H1 (cell line): ENCODE measurements around the gene PTCH2. TPM values are rescaled to one million over a fixed set of nuclear protein-coding genes. Genes with fewer than 3 reads are reported as not detected.

Source experiments
- CTCF ChIA-PET: fragments of 300-600 bp; sonication (Branson Sonifier 250); formaldehyde crosslinking; loops from one replicate; lab custom pipeline; 2021; ENCODE audit not compliant: partially characterized antibody; lab: Charles Lee
- POLR2A ChIA-PET: fragments of 300-600 bp; sonication (Branson Sonifier 250); formaldehyde crosslinking; loops from one replicate; lab custom pipeline; 2021; ENCODE audit warnings: inconsistent platforms; ENCODE audit not compliant: partially characterized antibody; lab: Charles Lee
- DNase-seq, 2 experiments: peaks; one replicate each; pipeline versions ENCODE4 v3.0.0 to v3.0.0-alpha.2; 2010 to 2022; ENCODE audit warnings: low spot score in 2 of 2, low read depth in 1 of 2, mixed read lengths in 1 of 2
- FAIRE-seq: peaks from 2 replicates; lab custom pipeline; 2011; peaks lifted over from hg19 to GRCh38; lab: Jason Lieb, UNC
- H2AFZ ChIP-seq: 2 replicates; pipeline ENCODE4 v1.8.1; 2012; ENCODE audit warnings: low read length, inconsistent platforms
- H2AK5ac ChIP-seq: 2 replicates; pipeline ENCODE4 v1.6.1; 2013; ENCODE audit warnings: low read depth, low read length
- H2BK120ac ChIP-seq: replicated peaks from 2 replicates; pipeline ENCODE3; 2013; ENCODE audit warnings: low read depth, low read length, inconsistent platforms
- H2BK12ac ChIP-seq: 2 replicates; pipeline ENCODE4 v1.6.1; 2013; ENCODE audit warnings: low read depth, low read length
- H2BK15ac ChIP-seq: 2 replicates; pipeline ENCODE4 v1.6.1; 2013; ENCODE audit warnings: low read length
- H2BK20ac ChIP-seq: 2 replicates; pipeline ENCODE4 v1.6.1; 2013; ENCODE audit warnings: low read length
- H2BK5ac ChIP-seq: 2 replicates; pipeline ENCODE4 v1.6.1; 2013; ENCODE audit warnings: low read depth, low read length
- H3K14ac ChIP-seq: 2 replicates; pipeline ENCODE4 v1.6.1; 2013; ENCODE audit warnings: inconsistent platforms; ENCODE audit not compliant: insufficient read length
- H3K18ac ChIP-seq: 2 replicates; pipeline ENCODE4 v1.6.1; 2013; ENCODE audit warnings: low read length; ENCODE audit errors: extremely low read depth
- H3K23ac ChIP-seq: 2 replicates; pipeline ENCODE4 v1.6.1; 2013; ENCODE audit warnings: inconsistent platforms; ENCODE audit not compliant: insufficient read length
- H3K23me2 ChIP-seq: 2 replicates; pipeline ENCODE4 v1.6.1; 2013; ENCODE audit warnings: low read depth, low read length
- H3K27ac ChIP-seq: 2 replicates; pipeline ENCODE4 v1.6.1; 2011; ENCODE audit warnings: low read depth, low read length, inconsistent platforms
- H3K27me3 ChIP-seq, 4 experiments: replicated peaks in 1 of 4; 1 replicate in 1 of 4; 2 replicates in 3 of 4; pipeline versions ENCODE4 v1.6.1 to v1.8.1; 2011 to 2013; ENCODE audit warnings: low read length in 3 of 4, mild to moderate bottlenecking in 3 of 4, inconsistent platforms in 2 of 4, mixed read lengths in 2 of 4, moderate library complexity in 1 of 4; ENCODE audit not compliant: control insufficient read depth in 3 of 4, insufficient read depth in 3 of 4; ENCODE audit errors: extremely low read depth in 1 of 4
- H3K36me3 ChIP-seq, 4 experiments: 2 replicates each; pipeline versions ENCODE4 v1.6.1 to v1.8.1; 2011 to 2013; ENCODE audit warnings: mild to moderate bottlenecking in 4 of 4, low read length in 3 of 4, moderate library complexity in 2 of 4, control low read depth in 1 of 4, inconsistent platforms in 1 of 4; ENCODE audit not compliant: insufficient read depth in 4 of 4, control insufficient read depth in 2 of 4
- H3K4ac ChIP-seq: replicated peaks from 2 replicates; pipeline ENCODE3; 2013; ENCODE audit warnings: low read length, low read depth, mixed read lengths, inconsistent platforms; ENCODE audit not compliant: insufficient read length
- H3K4me1 ChIP-seq, 4 experiments: replicated peaks in 1 of 4; 1 replicate in 1 of 4; 2 replicates in 3 of 4; pipeline versions ENCODE4 v1.6.1 to v1.8.1; 2011 to 2013; ENCODE audit warnings: low read length in 3 of 4, inconsistent platforms in 2 of 4, mixed read lengths in 1 of 4; ENCODE audit not compliant: insufficient read depth in 4 of 4, control insufficient read depth in 3 of 4
- H3K4me2 ChIP-seq, 2 experiments: 2 replicates each; pipeline versions ENCODE4 v1.6.1 to v1.8.1; 2011 to 2013; ENCODE audit warnings: low read depth in 2 of 2, low read length in 2 of 2, control low read depth in 1 of 2, inconsistent platforms in 1 of 2, mild to moderate bottlenecking in 1 of 2; ENCODE audit not compliant: insufficient read depth in 1 of 2
- H3K4me3 ChIP-seq, 4 experiments: fragments of 200-600, 300-600 bp in 1 of 4; sonication (generic), shearing (Covaris generic), sonication (Bioruptor Twin) in 1 of 4; 2 replicates each; pipeline versions ENCODE4 v1.5.1 to v1.8.1; 2011 to 2016; ENCODE audit warnings: low read length in 4 of 4, low read depth in 3 of 4, control low read depth in 2 of 4, inconsistent platforms in 2 of 4, mild to moderate bottlenecking in 2 of 4, mixed read lengths in 1 of 4, moderate library complexity in 1 of 4; ENCODE audit not compliant: insufficient read depth in 2 of 4; ENCODE audit errors: extremely low read depth in 1 of 4
- H3K56ac ChIP-seq: replicated peaks from 2 replicates; pipeline ENCODE3; 2013; ENCODE audit warnings: low read depth, mild to moderate bottlenecking, mixed read lengths, low read length, inconsistent platforms; ENCODE audit not compliant: insufficient read length
- H3K79me1 ChIP-seq: 2 replicates; pipeline ENCODE4 v1.6.1; 2013; ENCODE audit warnings: low read depth, low read length, control low read depth
- H3K79me2 ChIP-seq, 2 experiments: 2 replicates each; pipeline versions ENCODE4 v1.6.1 to v1.8.1; 2012 to 2013; ENCODE audit warnings: low read length in 2 of 2, mild to moderate bottlenecking in 2 of 2, inconsistent platforms in 1 of 2; ENCODE audit not compliant: insufficient read depth in 2 of 2, control insufficient read depth in 1 of 2
- H3K9ac ChIP-seq, 4 experiments: replicated peaks in 1 of 4; 1 replicate in 1 of 4; 2 replicates in 3 of 4; pipeline versions ENCODE4 v1.6.1 to v1.8.1; 2011 to 2013; ENCODE audit warnings: low read depth in 3 of 4, low read length in 3 of 4, control low read depth in 2 of 4, mild to moderate bottlenecking in 2 of 4, moderate library complexity in 2 of 4, inconsistent platforms in 1 of 4; ENCODE audit errors: extremely low read depth in 1 of 4
- H3K9me3 ChIP-seq, 2 experiments: 2 replicates each; pipeline versions ENCODE4 v1.6.1 to v1.8.1; 2012 to 2013; ENCODE audit warnings: mild to moderate bottlenecking in 2 of 2, moderate library complexity in 2 of 2, control low read depth in 1 of 2, inconsistent platforms in 1 of 2, low read depth in 1 of 2, low read length in 1 of 2, mixed read lengths in 1 of 2; ENCODE audit not compliant: insufficient read depth in 2 of 2
- H4K20me1 ChIP-seq, 2 experiments: replicated peaks in 1 of 2; 2 replicates each; pipeline versions ENCODE3 to v1.8.1; 2011 to 2013; ENCODE audit warnings: inconsistent platforms in 2 of 2, low read length in 2 of 2, mild to moderate bottlenecking in 1 of 2; ENCODE audit not compliant: insufficient read depth in 2 of 2, control insufficient read depth in 1 of 2
- H4K5ac ChIP-seq: 2 replicates; pipeline ENCODE4 v1.6.1; 2013; ENCODE audit warnings: low read length, low read depth, mixed read lengths, inconsistent platforms; ENCODE audit not compliant: insufficient read length
- H4K8ac ChIP-seq: 2 replicates; pipeline ENCODE4 v1.8.0; 2013; ENCODE audit warnings: mild to moderate bottlenecking, moderate library complexity, low read length, inconsistent platforms; ENCODE audit not compliant: insufficient read depth; ENCODE audit errors: extremely low read depth
- H4K91ac ChIP-seq: replicated peaks from 2 replicates; pipeline ENCODE3; 2013; ENCODE audit warnings: low read length, mixed read lengths, inconsistent platforms; ENCODE audit not compliant: insufficient read length
- RNF2 ChIP-seq: fragments of 200-900, 300-1000 bp; sonication (generic); IDR thresholded peaks from 2 replicates; pipeline ENCODE4 v1.7.1; 2016; ENCODE audit warnings: borderline replicate concordance, low read depth, mild to moderate bottlenecking, antibody characterized with exemption, low read length; ENCODE audit not compliant: poor library complexity, severe bottlenecking; ENCODE audit errors: missing control alignments
- RXRA ChIP-seq: IDR thresholded peaks from 2 replicates; pipeline ENCODE4 v1.6.1; 2011; ENCODE audit warnings: low read depth, mild to moderate bottlenecking, low read length, moderate library complexity; ENCODE audit not compliant: insufficient read depth
- TEAD4 ChIP-seq: IDR thresholded peaks from 2 replicates; pipeline ENCODE4 v1.6.1; 2012; ENCODE audit warnings: low read depth, low read length, inconsistent platforms, mixed read lengths
- ZNF274 ChIP-seq: IDR thresholded peaks from 2 replicates; pipeline ENCODE4 v1.7.0; 2012; ENCODE audit warnings: low read length, borderline replicate concordance; ENCODE audit errors: extremely low read depth
- WGBS, 2 experiments: shearing (Covaris generic) in 1 of 2; methylation state at CpG; one replicate each; pipeline versions ENCODE4 v1.1.6 to v1.1.7; 2013 to 2015; ENCODE audit warnings: low lambda C conversion rate in 2 of 2, mixed read lengths in 2 of 2, inconsistent platforms in 1 of 2, low coverage in 1 of 2, missing lambda C conversion rate in 1 of 2; ENCODE audit not compliant: insufficient replicate concordance in 2 of 2, insufficient coverage in 1 of 2, insufficient read length in 1 of 2; ENCODE audit errors: extremely low coverage in 1 of 2, missing lambda C conversion rate in 1 of 2; 5-methylcytosine and 5-hydroxymethylcytosine counted together
- polyA plus RNA-seq, 7 experiments: library from polyadenylated mRNA; depleted of rRNA in 3 of 7; stranded (reverse) in 5 of 7; unstranded in 2 of 7; fragments of >200 nt in 5 of 7; fragments of 200-250 nt in 2 of 7; gene quantifications; 1 replicate in 5 of 7; 2 replicates in 1 of 7; 4 replicates in 1 of 7; pipeline versions ENCODE4 v1.2.1 to v1.2.3, GENCODE V29; 2011 to 2013; ENCODE audit warnings: missing spikeins in 2 of 7, mixed read lengths in 2 of 7
- total RNA-seq: library from RNA; stranded (reverse); fragmentation: NEBNext Ultra II Directional; extraction: Animal tissue kit (Norgen Biotek cat#: 25700); gene quantifications from 2 replicates; pipeline ENCODE4 v1.2.1, GENCODE V29; 2021
- TF ChIP-seq, protein P1 (sequence below): IDR thresholded peaks from 2 replicates; pipeline ENCODE4 v1.6.1; 2012; ENCODE audit warnings: inconsistent platforms

Gene PTCH2
- total and polyA plus RNA-seq, 2 of the 8 experiments (the other 6 are each of a cell fraction or from before 2014, with no cell fraction given) = 0.35 to 1.2 TPM

GRCh38 chr1:44854970-44855369 is 11.9 kb upstream of the PTCH2 start:
- H2BK120ac ChIP-seq = no peak overlapping the region
- H2BK5ac ChIP-seq = no peak overlapping the region
- no peak overlapping the region for H3K56ac ChIP-seq
- WGBS, 2 experiments = no CpG with 5 or more reads among the region's 1 CpG
- H3K4me3 ChIP-seq = no peak overlapping the region
- no peaks in the 10 kb centered on the region for H3K9me3 ChIP-seq
- H2BK15ac ChIP-seq = no peak overlapping the region
- no peak overlapping the region for H3K23ac ChIP-seq
- ChIA-PET CTCF (interaction anchor here (0.7 to 2.1 kb wide), 4 partner anchors 9 to 846 kb away, joined by 3 to 6 read pairs (median 4); no protein-coding TSS in a partner anchor), POLR2A (interaction anchor here (1.0 to 1.7 kb wide), 2 partner anchors 11 to 160 kb away, joined by 3 read pairs; no protein-coding TSS in a partner anchor)
- no peak overlapping the region for H4K8ac ChIP-seq
- H4K91ac ChIP-seq = no peak overlapping the region
- no peak overlapping the region for H3K14ac ChIP-seq
- FAIRE-seq (no peak), DNase-seq (no peak)
- H3K23me2 ChIP-seq = no peaks in the 10 kb centered on the region
- H3K27ac ChIP-seq = no peak overlapping the region
- H3K79me1 ChIP-seq = no peaks in the 10 kb centered on the region
- no peak overlapping the region for H2BK20ac ChIP-seq
- no peaks in the 10 kb centered on the region for H3K4me1 ChIP-seq
- H3K36me3 ChIP-seq = no peaks in the 10 kb centered on the region
- no peaks in the 10 kb centered on the region for H3K27me3 ChIP-seq
- no peak overlapping the region for H3K9ac ChIP-seq
- no peak overlapping the region for H4K5ac ChIP-seq
- no peaks in the 10 kb centered on the region for H4K20me1 ChIP-seq
- no peaks in the 10 kb centered on the region for H3K79me2 ChIP-seq
- no peak overlapping the region for H2BK12ac ChIP-seq
- H3K18ac ChIP-seq = no peak overlapping the region
- no peak overlapping the region for H3K4me2 ChIP-seq
- H2AFZ ChIP-seq = no peak overlapping the region
- TF ChIP-seq, protein P1, sequence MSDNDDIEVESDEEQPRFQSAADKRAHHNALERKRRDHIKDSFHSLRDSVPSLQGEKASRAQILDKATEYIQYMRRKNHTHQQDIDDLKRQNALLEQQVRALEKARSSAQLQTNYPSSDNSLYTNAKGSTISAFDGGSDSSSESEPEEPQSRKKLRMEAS = no peak
- no peak for TF ChIP-seq TEAD4
- TF ChIP-seq ZNF274 = no peak
- TF ChIP-seq RXRA = no peak
- no peak for TF ChIP-seq RNF2
- no peak overlapping the region for H2AK5ac ChIP-seq
- no peak overlapping the region for H3K4ac ChIP-seq
